GM12878 (cell line): ENCODE results near the gene FAM120AOS. TPM values are rescaled to one million over a fixed set of nuclear protein-coding genes. Genes with fewer than 3 reads are reported as not detected.

Experiments used
- ATAC-seq: fragments of 200-7000 bp; cut with Tn5 transposase; 3 replicates; pipeline ENCODE4 v1.9.1; 2020; ENCODE audit warnings: mild to moderate bottlenecking, moderate library complexity
- BruUV-seq: library from RNA; stranded (reverse); fragments of 400-500 nt; replicated peaks from 2 replicates; lab custom pipeline; 2021; lab: Mats Ljungman, UMichigan
- CTCF ChIA-PET: fragments of 300-600 bp; sonication (Branson Sonifier 250); formaldehyde crosslinking; extraction: SDS; loops from one replicate; lab custom pipeline; 2021; ENCODE audit warnings: inconsistent platforms; lab: Yijun Ruan, JAX
- POLR2A ChIA-PET: fragments of 350-600 bp; formaldehyde crosslinking; extraction: SDS; loops from one replicate; lab custom pipeline; 2021; ENCODE audit warnings: inconsistent platforms; lab: Charles Lee
- RAD21 ChIA-PET: fragments of 300-600 bp; sonication (Branson Sonifier 250); formaldehyde crosslinking; loops from one replicate; lab custom pipeline; 2023; ENCODE audit warnings: antibody characterized with exemption; ENCODE audit not compliant: unreplicated experiment; lab: Charles Lee
- SMC1A ChIA-PET: fragments of 300-600 bp; sonication (Branson Sonifier 250); formaldehyde crosslinking; loops from one replicate; lab custom pipeline; 2023; ENCODE audit not compliant: unreplicated experiment, uncharacterized antibody; lab: Charles Lee
- DNase-seq: peaks from one replicate; pipeline ENCODE4 v3.0.0-alpha.2; 2011; ENCODE audit warnings: low read depth, low spot score
- FAIRE-seq: peaks from 3 replicates; lab custom pipeline; 2011; peaks lifted over from hg19 to GRCh38; lab: Jason Lieb, UNC
- H2AFZ ChIP-seq: 2 replicates; pipeline ENCODE4 v1.6.0; 2011; ENCODE audit warnings: low read depth, low read length, control low read depth; ENCODE audit not compliant: control insufficient read depth
- H3K27ac ChIP-seq: 2 replicates; pipeline ENCODE4 v1.5.1; 2011; ENCODE audit warnings: control low read depth; ENCODE audit not compliant: control insufficient read depth, insufficient read depth
- H3K27me3 ChIP-seq, 2 experiments: replicated peaks in 1 of 2; 2 replicates each; pipeline versions ENCODE4 v1.6.0 to v1.6.1; 2011; ENCODE audit warnings: low read length in 1 of 2; ENCODE audit not compliant: control insufficient read depth in 2 of 2, insufficient read depth in 2 of 2
- H3K36me3 ChIP-seq, 2 experiments: 2 replicates each; pipeline ENCODE4 v1.5.1; 2011; ENCODE audit warnings: low read length in 1 of 2; ENCODE audit not compliant: control insufficient read depth in 2 of 2, insufficient read depth in 2 of 2
- H3K4me1 ChIP-seq: 2 replicates; pipeline ENCODE4 v1.6.1; 2011; ENCODE audit warnings: mild to moderate bottlenecking, low read length, moderate library complexity, mixed read lengths; ENCODE audit not compliant: control insufficient read depth, insufficient read depth
- H3K4me2 ChIP-seq: 2 replicates; pipeline ENCODE4 v1.6.0; 2011; ENCODE audit warnings: control low read depth; ENCODE audit not compliant: control insufficient read depth, insufficient read depth
- H3K4me3 ChIP-seq: fragments of 200-600 bp; sonication (generic); 2 replicates; pipeline ENCODE4 v1.5.1; 2016
- H3K79me2 ChIP-seq: 2 replicates; pipeline ENCODE4 v1.6.0; 2011; ENCODE audit warnings: low read length; ENCODE audit not compliant: control insufficient read depth, insufficient read depth
- H3K9ac ChIP-seq: 2 replicates; pipeline ENCODE4 v1.8.0; 2011; ENCODE audit warnings: low read length, control low read depth, mixed read lengths; ENCODE audit not compliant: control insufficient read depth, insufficient read depth
- H3K9me3 ChIP-seq: replicated peaks from 3 replicates; pipeline ENCODE4 v1.5.1; 2011; ENCODE audit warnings: mild to moderate bottlenecking, low read length; ENCODE audit not compliant: control insufficient read depth, insufficient read depth
- H4K20me1 ChIP-seq: 2 replicates; pipeline ENCODE4 v1.6.0; 2011; ENCODE audit not compliant: control insufficient read depth, insufficient read depth
- CTCF ChIP-seq, 3 experiments: IDR thresholded peaks in 2 of 3; conservative IDR thresholded peaks in 1 of 3; 2 replicates each; pipeline ENCODE4 v1.5.1; 2011; ENCODE audit warnings: low read depth in 3 of 3, low read length in 3 of 3, mild to moderate bottlenecking in 3 of 3, control low read depth in 2 of 3, moderate library complexity in 2 of 3, inconsistent platforms in 1 of 3, mixed read lengths in 1 of 3; ENCODE audit not compliant: control insufficient read depth in 2 of 3, insufficient read depth in 1 of 3; ENCODE audit errors: extremely low read depth in 1 of 3
- IRF4 ChIP-seq: IDR thresholded peaks from 2 replicates; pipeline ENCODE4 v1.6.1; 2011; ENCODE audit warnings: low read depth, low read length
- WGBS: methylation state at CpG from one replicate; pipeline ENCODE4 v1.1.6; 2016; ENCODE audit warnings: low lambda C conversion rate; ENCODE audit not compliant: insufficient replicate concordance, insufficient coverage; ENCODE audit errors: missing lambda C conversion rate; 5-methylcytosine and 5-hydroxymethylcytosine counted together
- in situ Hi-C: fragments of 300-500 bp; cut with MboI; formaldehyde crosslinking; loops from 9 replicates; pipeline ENCODE4 v1.14.3; 2018; ENCODE audit warnings: mixed read lengths
- intact Hi-C: fragments of 100-400 bp; cut with micrococcal nuclease; formaldehyde crosslinking; loops from one replicate; pipeline ENCODE4 v1.14.2; 2022; ENCODE audit not compliant: unreplicated experiment
- polyA plus RNA-seq, 11 experiments: library from polyadenylated mRNA; depleted of rRNA in 4 of 11; unstranded in 6 of 11; stranded (reverse) in 5 of 11; fragments of >200 nt; fragmentation: Nextera tagmentation in 4 of 11; fragmentation: Illumina TruSeq in 1 of 11; extraction: Ambion mirVana in 4 of 11; extraction: Trizol in 1 of 11; gene quantifications; 1 replicate in 1 of 11; 2 replicates in 10 of 11; pipeline versions ENCODE4 v1.2.1 to v1.2.3, GENCODE V29; 2011 to 2016; ENCODE audit warnings: inconsistent platforms in 2 of 11, missing spikeins in 2 of 11, low read depth in 1 of 11
- total RNA-seq, 4 experiments: library from RNA; depleted of rRNA in 3 of 4; stranded (reverse); fragments of >200 nt in 3 of 4; fragmentation: Illumina TruSeq in 1 of 4; extraction: Trizol in 1 of 4; gene quantifications; 2 replicates each; pipeline versions ENCODE4 v1.2.1 to v1.2.3, GENCODE V29; 2013 to 2021

The FAM120AOS gene
- total and polyA plus RNA-seq, 10 of the 15 experiments (the other 5 are each of a cell fraction or from before 2014, with no cell fraction given) = 15.9 to 55.1 (median 34.6) TPM

DNA sequence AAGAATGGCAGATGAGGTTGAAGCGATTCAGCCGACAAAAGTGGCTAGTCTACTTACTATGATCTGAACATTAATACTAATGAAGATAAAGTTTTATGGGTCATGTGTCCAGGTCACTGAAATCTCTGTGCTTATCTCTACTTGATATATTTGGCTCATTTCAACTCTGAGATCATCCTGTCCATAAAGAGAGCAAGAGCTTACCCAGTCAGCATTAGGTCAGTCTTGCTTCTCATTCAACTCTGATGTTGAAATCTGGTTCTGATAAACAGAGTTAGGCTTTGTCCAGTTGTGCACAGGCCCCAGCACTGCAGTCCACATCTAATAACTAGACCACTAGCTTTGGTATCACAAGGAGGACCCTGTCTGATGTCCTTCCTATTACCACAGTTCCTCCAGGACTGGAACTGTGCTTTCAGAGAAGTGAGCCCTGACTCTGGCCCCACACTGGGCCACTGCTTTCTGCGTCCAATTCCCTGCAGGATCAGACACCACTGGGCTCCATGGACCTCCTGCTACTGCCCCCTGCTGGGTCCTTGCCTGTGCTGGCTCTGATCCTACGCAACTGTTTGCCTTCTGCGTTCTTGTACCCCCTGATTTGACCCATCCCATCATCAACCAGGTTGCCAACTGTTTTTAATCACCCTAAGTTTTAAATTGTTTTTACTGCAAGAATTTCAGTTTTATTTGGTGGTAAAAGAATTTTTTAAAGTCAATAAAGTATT is 25.6 kb downstream of the FAM120AOS start:
- Histone ChIP-seq H3K4me3 (no peak overlapping the region), H3K9ac (no peak overlapping the region), H3K9me3 (no peaks in the 10 kb centered on the region; the same call in 2 of the 3 replicates), H3K27ac (no peak overlapping the region), H3K4me2 (no peak overlapping the region), H3K79me2 (no peaks in the 10 kb centered on the region), H4K20me1 (no peaks in the 10 kb centered on the region), H3K27me3 (peaks cover 0 to 3% of the 10 kb centered on the region in 2 experiments; a peak in 2 of 4 replicates), H2AFZ (no peak overlapping the region), H3K4me1 (0 out of 2 replicates have a peak, but pooled peaks cover under 1% of the 10 kb centered on the region), H3K36me3 (no peaks in the 10 kb centered on the region)
- intact Hi-C loops = no loop called here
- no peak for TF ChIP-seq IRF4
- TF ChIP-seq CTCF (IDR thresholded peaks at IDR 0.05 in 2 of 3, conservative IDR thresholded peaks at IDR 0.05 in 1 of 3; ENCODE audit: control insufficient read depth in 2 of 3, extremely low read depth in 1 of 3, insufficient read depth in 1 of 3, low read depth in 3 of 3, low read length in 3 of 3) = peak; percentile 2 to 28 (median 21); a peak in 2 of 6 replicates
- ChIA-PET POLR2A (no interaction called here), SMC1A (no interaction called here), RAD21 (no interaction called here), CTCF (interaction anchor here (1.1 kb wide), 1 partner anchor 1288 kb away, joined by 3 read pairs; no protein-coding TSS in a partner anchor)
- 79% methylated on average over 5 of the region's 5 CpGs for WGBS
- DNase-seq = no peak
- no peak for FAIRE-seq
- ATAC-seq = no peak
- in situ Hi-C loops = no loop called here
- no TSS peak for BruUV-seq
